ENCODE results near the gene ATG9B. TPM values are rescaled to one million over a fixed set of nuclear protein-coding genes. Genes with fewer than 3 reads are reported as not detected.

ATG9B gene
- total and polyA plus RNA-seq, 9 of the 15 experiments (the other 6 are each of a cell fraction or from before 2014, with no cell fraction given), result 0.29 to 8.0 (median 2.1) TPM

GRCh38 chr7:151073990-151074389, 49.7 kb upstream of the ATG9B start:
- Histone ChIP-seq H3K4me2 (ENCODE audit: insufficient read depth, low read length) (no peak overlapping the region), H3K9me1 (ENCODE audit: control insufficient read depth, insufficient read depth, low read length) (no peaks in the 10 kb centered on the region), H3K9me3 (replicated peaks; ENCODE audit: control insufficient read depth, insufficient read depth, low read depth, low read length) (no peaks in the 10 kb centered on the region), H3K4me3 (no peak overlapping the region), H4K20me1 (replicated peaks; ENCODE audit: control insufficient read depth, insufficient read depth, low read length) (no peaks in the 10 kb centered on the region; the same call in 1 of the 2 replicates), H3K36me3 (ENCODE audit: control insufficient read depth, insufficient read depth, low read length) (peaks cover 96% of the 10 kb centered on the region), H3K79me2 (ENCODE audit: control insufficient read depth, insufficient read depth, low read length) (peaks cover 5% of the 10 kb centered on the region), H3K9ac (ENCODE audit: insufficient read depth in 1 of 2, low read depth in 2 of 2, low read length in 2 of 2) (peak overlapping the region in 1 of 2 experiments; percentile 1; a peak in 1 of 4 replicates), H3K27ac (ENCODE audit: extremely low read depth, low read depth, low read length) (no peak overlapping the region), H3K27me3 (ENCODE audit: control insufficient read depth in 2 of 2, insufficient read depth in 2 of 2, low read length in 2 of 2) (no peaks in the 10 kb centered on the region), H3K4me1 (replicated peaks in 1 of 2; ENCODE audit: control insufficient read depth in 2 of 2, insufficient read depth in 2 of 2, low read length in 2 of 2) (peaks cover 14 to 67% of the 10 kb centered on the region in 2 experiments; a peak in 4 of 5 replicates), H2AFZ (ENCODE audit: low read depth, low read length) (no peak overlapping the region)
- no TSS peak for BruUV-seq (replicated peaks)
- ChIA-PET POLR2A (interaction anchor here (0.6 to 1.9 kb wide), 3 partner anchors 11 to 42 kb away, joined by 3 to 7 read pairs (median 5); no protein-coding TSS in a partner anchor), CTCF (ENCODE audit: low intra/inter-chr PET ratio) (no interaction called here)
- in situ Hi-C loops (cut with MboI), result no loop called here
- TF ChIP-seq CBFB (CRISPR knock-in tag; IDR thresholded peaks at IDR 0.05) (no peak), ZNF77 (CRISPR knock-in tag; IDR thresholded peaks at IDR 0.05) (no peak), TFAP4 (CRISPR knock-in tag; IDR thresholded peaks at IDR 0.05; ENCODE audit: borderline replicate concordance) (peak; percentile 25; the same call in 1 of the 2 replicates), BMI1 (IDR thresholded peaks at IDR 0.05; ENCODE audit: low read length) (no peak), SRF (CRISPR knock-in tag; IDR thresholded peaks at IDR 0.05) (no peak), RBFOX2 (IDR thresholded peaks at IDR 0.05; ENCODE audit: low read depth, low read length) (peak; percentile 44), DNMT1 (IDR thresholded peaks at IDR 0.05) (no peak), RBM22 (IDR thresholded peaks at IDR 0.05; ENCODE audit: low read depth, low read length, poor library complexity, severe bottlenecking) (peak; percentile 65), POLR2G (IDR thresholded peaks at IDR 0.05; ENCODE audit: low read depth, low read length) (peak; percentile 60), SOX6 (IDR thresholded peaks at IDR 0.05) (no peak)
- intact Hi-C loops (cut with micrococcal nuclease), result no loop called here
- WGBS (ENCODE audit: insufficient coverage, low coverage, missing lambda C conversion rate), result 84% methylated on average over 17 of the region's 17 CpGs
- DNase-seq (ENCODE audit: extremely low read depth in 1 of 4, low spot score in 3 of 4) (no peak), FAIRE-seq (no peak), ATAC-seq (no peak)
